HG03565 (cell line): Measurements from ENCODE around the gene SERINC2.
"Not testable (repeated sequence)": the region's sequence is repeated elsewhere in the genome, so short reads cannot be mapped to it uniquely, and the experiment has no call there.

Experiments
- ATAC-seq: cut with Tn5 transposase; IDR thresholded peaks from one replicate; pipeline ENCODE4 v1.9.1; 2021; ENCODE audit warnings: mild to moderate bottlenecking, moderate library complexity; ENCODE audit not compliant: unreplicated experiment

The SERINC2 gene

DNA sequence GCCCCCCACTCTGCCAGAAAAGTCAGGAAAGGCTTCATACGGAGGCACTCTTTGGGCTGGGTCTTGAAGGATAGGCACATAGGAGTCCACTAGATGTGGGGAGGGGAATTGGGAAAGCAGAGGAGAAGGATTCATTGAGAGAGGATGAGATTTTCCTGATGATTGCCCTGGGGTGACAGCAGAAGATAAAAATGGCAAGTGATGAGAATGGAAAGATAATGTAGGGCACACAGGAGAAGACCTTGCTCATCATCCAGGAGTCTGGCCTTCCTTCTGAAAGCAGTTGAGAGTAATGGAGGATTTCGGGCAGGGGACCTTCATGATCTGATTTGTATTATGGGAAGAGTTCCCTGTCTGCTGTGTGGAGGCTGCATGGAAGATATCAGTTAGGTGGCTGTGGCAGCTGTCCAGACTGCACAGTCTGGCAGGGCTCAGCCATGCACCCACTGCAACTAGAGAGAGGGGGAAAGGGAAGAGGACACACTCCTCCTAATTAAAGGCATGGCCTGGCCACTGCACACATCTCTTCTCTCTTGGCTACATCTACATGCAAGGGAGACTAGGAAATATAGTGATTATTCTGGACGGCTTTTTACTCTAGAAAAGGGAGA lies 30.5 kb upstream of the SERINC2 start:
- ATAC-seq: no peak

DNA sequence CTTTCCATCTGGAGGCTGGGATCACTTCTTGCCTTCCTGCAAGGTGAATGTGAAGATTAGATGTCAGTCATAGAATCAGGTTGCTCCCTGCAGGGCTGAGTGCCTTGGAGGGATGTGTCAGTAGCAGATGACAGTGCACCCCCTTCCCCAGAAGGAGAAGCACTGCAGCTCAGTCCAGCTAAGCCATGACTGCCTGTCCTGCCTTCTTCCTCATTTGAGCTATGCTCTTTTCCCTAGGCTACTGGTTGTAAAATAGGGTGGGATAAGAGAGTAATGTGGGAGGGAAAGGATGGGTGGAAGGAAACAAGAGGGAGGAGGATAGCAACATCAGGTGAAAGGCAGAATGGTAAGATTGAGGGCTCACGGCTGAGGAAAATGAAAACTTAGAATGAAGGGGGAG lies 29.0 kb upstream of the SERINC2 start:
- no peak for ATAC-seq

DNA sequence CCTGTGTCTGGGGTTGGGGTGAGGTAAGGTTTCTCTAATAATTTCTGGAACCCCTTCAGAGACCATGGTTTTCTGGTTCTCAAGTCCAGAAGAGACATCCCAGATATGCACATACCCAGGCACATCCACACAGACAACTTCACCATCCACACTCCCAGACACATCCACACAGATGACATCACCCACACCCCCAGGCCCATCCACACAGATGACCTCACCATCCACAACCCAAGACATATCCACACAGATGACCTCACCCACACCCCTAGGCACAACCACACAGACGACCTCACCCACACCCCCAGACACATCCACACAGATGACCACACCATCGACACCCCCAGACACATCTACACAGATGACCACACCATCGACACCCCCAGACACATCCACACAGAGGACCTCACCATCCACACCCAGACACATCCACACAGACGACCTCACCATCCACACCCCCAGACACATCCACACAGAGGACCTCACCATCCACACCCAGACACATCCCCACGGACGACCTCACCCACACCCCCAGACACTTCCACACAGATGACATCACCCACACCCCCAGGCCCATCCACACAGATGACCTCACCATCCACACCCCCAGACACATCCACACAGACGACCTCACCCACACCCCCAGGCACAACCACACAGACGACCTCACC lies 26.3 kb upstream of the SERINC2 start:
- ATAC-seq: not testable (repeated sequence)

DNA sequence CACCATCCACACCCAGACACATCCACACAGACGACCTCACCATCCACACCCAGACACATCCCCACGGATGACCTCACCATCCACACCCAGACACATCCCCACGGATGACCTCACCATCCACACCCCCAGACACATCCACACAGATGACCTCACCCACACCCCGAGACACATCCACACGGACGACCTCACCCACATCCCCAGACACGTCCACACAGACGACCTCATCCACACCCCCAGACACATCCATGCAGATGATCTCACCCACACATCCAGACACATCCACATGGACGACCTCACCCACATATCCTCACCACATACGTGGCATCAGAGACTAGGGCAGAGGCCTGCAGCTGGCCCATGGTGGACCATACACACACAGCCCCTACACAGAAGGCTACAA lies 25.4 kb upstream of the SERINC2 start:
- ATAC-seq: no peak

DNA sequence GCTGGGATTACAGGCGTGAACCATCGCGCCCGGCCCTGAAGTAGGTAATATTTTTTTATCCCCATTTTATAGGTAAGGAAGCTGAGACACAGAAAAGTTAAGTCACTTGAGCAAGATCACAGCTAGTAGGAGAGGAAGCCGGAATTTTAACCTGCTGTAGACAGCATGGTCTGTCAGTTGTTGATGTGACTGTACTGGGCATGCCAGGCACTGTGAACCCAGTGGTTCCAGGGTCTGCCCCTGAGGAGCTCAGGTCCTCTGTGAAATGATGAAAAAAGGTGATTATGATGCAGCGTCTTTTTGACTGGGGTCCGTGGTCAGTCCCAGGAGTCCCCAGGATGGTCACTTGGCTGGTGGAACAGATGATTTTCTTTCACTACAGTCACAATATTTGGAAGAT lies 23.4 kb upstream of the SERINC2 start:
- ATAC-seq: no peak

DNA sequence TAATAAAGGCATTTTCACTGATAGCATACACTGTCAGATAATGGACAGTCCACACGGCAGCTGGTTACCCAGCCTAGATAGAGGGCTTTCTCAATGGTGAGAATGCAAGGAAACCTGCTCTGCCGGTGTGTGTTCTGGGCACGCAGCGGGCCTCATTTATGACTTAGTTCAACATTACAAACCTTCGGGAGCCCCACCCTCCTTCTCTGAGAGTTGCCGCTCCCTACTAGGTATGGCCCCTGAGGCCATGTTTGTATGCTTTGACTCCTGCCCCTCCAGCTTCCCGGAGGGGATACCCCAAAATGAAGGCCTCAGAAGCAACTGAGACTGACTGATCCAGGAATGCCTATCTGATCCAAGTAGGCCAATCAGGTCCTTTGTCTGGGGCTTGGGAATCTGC lies 22.9 kb upstream of the SERINC2 start:
- no peak for ATAC-seq

DNA sequence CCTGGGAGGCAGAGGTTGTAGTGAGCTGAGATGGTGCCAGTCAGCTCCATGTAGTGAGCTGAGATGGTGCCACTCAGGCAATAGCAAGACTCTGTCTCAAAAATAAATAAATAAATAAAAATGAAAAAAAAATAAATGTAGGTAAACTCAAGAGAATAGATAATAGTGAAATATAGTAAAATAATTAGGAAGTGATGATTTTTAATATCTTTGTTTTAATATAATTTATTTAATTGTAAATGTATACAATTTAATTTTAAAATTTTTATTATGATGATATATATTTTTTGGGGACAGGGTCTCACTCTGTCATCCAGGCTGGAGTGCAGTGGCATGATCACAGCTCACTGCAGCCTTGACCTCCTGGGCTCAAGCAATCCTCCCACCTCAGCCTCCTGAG lies 19.6 kb upstream of the SERINC2 start:
- ATAC-seq: no peak

DNA sequence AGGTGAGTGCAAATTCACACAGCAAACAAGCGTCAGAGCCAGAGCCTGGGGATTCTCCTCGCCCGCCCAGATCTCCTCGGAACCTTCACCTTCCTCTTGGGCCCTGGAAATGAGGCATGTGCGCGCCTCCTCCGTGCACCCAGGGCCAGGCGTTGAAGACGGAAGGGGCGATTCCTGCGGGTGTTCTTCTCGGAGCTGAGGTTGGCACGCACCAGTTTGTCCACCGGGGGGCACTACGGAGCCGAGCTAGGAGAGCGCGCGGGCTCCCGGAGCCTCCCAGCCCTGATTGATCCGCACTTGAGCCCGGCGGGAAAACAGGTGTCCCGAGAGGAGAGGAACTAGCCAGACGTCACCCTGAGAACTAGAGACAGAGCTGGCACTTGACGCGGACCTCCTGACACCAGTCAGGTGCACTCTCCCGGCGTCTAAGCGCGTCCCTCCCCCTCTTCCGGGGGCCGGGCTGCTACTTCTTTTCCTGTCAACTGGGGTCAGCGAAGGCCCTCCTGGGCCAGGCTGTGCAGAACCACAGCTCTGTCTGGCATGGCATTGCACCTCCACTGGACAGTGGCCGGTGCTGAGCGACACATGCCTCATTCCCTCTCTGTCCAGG lies 18.3 kb upstream of the SERINC2 start:
- no peak for ATAC-seq

DNA sequence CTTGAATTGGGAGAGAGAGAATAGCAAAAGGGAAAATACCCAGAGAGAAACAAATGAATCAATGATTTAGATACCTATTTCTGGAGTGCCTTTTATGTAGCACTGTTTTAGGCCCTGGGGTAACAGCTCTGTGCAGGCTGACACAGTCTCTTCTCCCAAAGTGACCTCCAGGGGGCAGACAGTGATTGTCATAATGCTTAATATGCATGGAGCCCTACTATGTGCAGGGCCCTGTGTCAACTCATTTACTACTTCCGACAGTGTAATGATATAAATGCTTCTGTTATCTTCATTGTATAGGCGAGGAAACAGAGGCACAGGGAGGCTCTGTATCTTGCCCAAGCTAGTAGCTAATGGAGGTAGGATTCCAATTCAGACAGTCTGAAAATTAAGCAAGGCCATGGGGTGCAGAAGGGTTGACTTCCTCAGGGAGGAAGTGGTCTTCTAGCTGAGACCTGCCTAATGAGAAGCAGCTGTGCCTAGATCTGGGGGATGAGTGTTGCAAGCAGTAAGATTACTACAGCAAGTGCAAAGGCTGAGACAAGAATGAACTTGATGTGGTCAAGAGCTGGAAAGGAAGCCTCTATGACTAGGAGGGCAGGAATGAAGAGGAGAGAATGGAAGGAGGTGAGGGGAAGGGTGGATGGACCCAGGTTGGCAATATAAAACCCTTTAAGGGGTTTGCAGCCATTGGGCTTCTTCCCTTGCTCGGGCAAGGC lies 16.2 kb upstream of the SERINC2 start:
- ATAC-seq: no peak

DNA sequence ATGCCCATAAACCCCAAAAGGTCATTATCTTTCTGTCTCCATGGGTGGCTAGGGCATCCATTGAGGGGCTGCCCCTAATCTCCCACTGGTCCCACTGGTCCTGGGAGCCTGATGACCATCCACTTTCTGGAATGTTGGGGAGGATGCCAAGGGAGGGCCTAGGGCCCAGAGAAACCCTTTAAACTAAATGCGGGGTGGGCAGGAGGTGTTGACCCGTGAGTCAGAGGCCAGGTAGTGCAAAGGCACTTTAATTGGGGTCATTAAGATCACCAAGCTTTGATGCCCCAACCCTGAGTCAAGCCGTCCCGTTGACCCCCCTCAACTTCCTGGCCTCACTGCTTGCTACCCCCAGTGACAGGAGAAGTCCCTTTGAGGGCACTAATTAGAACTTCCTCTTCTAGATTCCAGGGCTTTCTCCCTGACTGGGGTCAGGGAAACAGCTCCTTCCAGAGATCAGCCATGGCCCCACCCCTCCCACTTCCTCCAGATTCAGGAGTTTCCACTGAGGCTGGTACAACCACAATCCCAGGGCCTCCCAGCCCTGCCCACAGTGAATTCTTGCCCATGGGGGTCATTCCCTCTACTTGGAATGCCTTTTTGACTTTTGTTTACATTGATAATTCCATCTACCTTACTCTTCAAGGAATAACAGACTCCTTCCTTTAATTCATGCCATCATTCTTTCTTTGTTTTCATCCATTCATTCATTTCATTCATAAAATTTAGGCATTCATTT lies 15.5 kb upstream of the SERINC2 start:
- no peak for ATAC-seq

DNA sequence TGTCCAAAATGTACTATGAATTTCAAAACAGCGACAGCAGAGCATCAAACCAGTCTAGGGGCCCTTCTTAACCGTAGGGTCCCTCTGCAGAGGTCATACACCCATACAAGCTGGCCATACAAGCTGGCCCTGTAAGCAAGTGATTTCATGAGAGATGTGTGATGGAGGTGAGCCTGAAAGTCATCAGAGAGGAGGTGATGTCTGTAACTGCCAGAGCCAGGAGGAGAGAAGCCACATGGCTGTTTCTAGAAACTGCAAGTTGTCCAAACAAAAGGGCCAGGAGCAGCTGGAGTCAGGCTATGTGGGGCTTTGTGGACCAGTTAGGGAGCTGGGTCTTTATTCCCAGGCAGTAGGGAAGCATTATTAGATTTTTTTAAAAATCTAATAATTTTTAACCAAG lies 14.8 kb upstream of the SERINC2 start:
- ATAC-seq: no peak

DNA sequence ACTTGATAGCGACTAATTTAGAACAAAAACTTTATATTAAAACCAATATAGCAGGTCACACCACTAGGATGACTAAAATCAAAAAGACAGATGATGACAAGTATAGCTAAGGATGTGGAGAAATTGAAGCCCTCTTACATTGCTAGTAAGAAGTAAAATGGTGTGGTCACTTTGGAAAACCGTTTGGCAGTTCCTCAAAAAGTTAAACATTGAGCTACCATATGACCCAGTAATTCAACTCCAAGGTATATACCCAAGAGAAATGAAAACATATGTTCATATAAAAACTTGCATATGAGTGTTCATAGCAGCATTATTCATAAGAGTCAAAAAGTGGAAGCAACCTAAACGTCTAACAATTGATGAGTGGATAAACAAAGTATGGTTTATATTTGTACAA lies 13.0 kb upstream of the SERINC2 start:
- ATAC-seq: no peak

DNA sequence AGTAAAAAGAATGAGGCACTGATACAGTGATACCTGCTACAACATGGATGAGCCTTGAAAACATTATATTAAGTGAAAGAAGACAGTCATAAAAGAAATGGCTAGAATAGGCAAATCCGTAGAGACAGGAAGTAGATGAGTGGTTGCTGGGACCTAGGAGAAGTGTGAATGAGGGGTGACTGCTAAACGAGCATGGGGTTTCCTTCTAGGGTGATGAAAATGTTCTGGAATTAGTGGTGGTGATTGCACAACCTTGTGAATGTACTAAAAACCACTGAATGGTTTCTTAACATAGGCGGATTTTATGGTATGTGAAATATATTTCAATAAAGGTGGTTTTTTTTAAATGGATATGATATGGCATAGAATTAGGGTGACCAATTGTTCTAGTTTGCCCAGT lies 12.6 kb upstream of the SERINC2 start:
- no peak for ATAC-seq

DNA sequence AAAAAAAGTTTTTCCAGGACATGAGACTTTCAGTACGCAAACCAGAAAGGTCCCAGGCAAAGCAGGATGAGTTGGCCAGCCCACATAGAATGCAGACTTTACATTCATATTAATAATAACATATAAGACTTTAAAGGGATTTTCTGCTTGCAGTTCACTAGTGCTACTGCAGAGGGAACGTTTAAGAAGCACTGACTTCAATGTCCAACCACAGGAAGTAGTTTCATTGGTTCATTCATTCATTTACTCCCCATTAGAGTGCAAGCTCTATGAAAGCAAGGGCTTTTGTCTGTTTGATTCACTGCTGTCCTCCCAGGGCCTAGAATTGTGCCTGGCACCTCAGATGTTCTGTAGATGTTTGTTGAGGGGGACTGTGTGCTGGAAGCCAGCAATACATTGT lies 11.8 kb upstream of the SERINC2 start:
- ATAC-seq: no peak

DNA sequence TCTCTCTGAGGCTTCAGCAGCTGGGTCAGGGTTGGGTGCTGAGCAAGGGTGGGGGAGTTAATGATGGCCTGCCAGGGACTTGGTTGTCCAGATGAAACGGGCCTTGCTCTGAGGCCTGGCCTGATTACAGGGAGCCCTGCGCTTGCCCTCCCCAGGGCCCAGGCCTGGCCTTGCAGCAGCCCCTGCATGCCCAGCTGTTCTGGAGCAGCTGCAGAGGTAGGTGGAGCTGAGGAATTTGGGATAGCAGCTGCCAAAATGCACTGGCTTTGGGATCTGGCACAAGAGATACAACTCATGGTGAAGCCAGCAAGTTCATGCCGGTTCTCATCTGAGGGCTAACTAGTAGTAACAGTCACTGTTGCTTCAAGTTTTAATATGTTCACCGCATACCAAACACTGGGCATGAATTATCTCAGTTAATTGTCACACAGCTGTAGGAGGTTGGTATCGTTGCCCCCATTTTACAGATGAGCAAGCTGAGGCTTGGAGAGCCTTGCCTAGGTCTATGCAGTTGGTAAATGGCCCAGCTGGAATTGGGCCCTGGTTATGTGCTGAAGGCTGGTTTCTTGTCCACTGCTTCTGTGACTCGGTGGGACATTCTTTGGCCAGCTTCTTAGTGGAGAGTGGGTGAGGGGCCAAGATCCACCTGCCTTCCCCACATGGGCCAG lies 7.3 kb upstream of the SERINC2 start:
- ATAC-seq: no peak

DNA sequence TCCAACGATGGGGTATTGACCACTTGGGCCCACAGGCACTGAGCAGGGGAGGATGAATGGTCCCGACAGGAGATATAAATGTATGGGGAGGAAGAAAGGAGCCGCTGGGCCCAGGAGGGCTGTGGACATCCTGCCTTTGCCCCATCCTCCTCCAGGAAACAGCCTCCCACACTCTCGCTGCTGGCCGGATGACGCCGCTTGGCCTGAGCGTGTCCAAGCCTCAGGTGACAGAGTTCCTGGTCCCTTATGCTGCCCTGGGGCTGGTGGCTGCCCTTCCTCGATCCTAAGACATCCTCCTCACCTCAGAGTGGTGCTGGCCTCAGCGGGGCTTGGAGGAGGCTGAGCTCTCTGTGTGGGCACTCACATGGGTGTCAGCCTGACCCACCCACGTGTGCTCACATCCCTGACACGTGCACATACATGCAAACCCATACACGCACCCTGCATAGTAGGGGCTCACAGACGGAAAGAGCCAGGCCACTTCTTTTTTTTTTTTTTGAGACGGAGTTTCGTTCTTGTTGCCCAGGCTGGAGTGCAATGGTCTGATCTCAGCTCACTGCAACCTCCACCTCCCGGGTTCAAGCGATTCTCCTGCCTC lies 5.9 kb upstream of the SERINC2 start:
- no peak for ATAC-seq

DNA sequence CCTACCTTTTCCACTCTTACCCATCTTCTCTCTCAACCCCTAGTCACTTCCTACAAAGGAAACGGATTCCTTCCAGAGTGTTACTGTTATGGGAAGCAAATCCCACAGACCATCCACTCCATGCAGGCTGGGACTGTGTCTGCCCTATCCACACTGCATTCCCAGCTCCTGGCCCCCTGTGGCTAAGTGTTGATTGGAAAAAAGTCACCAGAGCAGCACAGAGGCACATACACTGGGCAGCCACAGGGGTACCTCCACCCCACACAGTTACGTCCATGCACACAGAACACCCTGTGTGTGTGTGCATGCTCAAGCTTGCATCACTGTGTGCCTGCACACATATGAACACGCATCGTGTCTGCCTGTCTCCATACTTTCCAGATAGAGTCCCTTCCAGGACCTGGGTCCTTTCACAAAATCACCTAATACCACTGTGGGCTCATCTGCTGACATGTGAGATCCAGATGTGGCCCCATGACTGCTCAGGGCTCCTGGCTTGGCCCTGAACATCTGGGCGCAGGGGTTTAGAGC lies 4.2 kb upstream of the SERINC2 start:
- ATAC-seq: no peak

DNA sequence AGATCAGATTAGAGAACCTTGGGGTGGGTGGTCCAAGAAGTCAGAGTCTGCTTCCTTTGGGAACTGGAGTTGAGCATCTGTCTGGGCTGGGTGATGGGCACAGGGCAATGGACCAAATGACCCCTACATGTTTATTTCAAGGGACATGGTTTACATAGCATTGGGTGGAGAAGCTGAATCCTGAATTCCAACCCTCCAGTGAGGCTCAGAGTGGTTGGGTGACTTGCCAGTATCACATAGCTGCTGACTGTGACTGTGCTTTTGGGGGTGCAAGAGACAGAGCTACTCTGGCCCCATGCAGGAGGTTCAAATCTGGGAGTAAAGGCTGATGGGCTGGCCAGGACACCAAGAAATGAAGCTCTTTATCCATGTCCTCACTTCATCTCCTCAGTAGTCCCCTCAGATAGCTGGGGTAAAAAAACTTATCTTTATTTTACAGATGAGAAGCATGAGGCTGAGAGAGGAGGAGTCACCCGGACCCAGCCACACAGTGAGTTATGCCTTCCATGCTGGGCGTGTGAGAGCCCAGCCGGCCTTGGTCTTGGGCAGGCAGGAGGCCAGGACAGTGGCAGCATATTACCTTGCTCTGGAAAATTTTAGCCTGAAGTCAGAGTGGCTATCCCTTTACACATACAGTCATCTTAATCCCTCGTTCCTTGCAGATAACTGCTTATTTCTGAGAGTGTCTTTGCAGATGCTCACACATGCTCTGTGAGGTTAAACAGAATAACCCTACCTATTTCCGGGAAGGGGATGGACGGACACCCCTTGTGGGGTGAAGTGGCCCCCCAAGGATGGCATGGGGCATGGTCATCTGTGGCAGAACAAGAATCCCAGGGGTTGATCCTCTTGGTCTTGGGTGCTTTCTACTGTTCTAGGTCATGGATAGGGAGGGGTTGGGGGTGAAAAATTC lies 2.8 kb upstream of the SERINC2 start:
- ATAC-seq: no peak

DNA sequence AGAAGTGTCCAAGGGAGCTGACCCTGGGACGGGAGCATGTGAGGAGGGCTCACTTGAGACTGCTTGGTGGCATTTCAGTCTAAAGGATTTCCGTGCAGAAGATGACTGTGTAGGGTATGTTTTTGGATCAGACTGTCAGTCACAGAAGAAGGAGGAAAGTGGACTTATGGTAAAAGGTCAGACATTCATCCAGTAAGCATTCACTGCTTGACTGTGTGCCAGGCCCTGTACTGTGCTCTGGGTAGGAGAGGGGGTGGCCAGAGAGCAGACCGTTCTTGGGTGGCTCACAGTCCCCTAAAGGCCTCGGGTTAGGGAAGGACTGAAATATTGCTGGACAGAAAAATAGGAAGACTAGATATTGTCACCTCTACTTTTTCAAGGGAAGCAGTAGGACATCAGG lies 2.1 kb upstream of the SERINC2 start:
- no peak for ATAC-seq
